Tibial nerve (tissue), 4 donors: ENCODE results near the gene IRS1. TPM values are rescaled to one million over a fixed set of nuclear protein-coding genes. Genes with fewer than 3 reads are reported as not detected.

Experiments used
- DNase-seq, 2 donors: peaks; one replicate each; pipeline ENCODE4 v3.0.0-alpha.2; 2019; ENCODE audit warnings: low spot score in 2 of 2
- H3K27ac ChIP-seq, 4 donors: fragments of 200-600 bp; sonication (generic) in 3 of 4; one replicate each; pipeline ENCODE4 v1.5.1; 2017 to 2019; ENCODE audit warnings: mild to moderate bottlenecking in 1 of 4
- H3K27me3 ChIP-seq, 2 donors: fragments of 200-600 bp; sonication (generic) in 1 of 2; one replicate each; pipeline versions ENCODE4 v1.5.1 to v1.6.0; 2017 to 2019
- H3K36me3 ChIP-seq, 3 donors: fragments of 200-600 bp; sonication (generic); one replicate each; pipeline ENCODE4 v1.5.1; 2018 to 2019
- H3K4me1 ChIP-seq, 4 donors: fragments of 200-600 bp; sonication (generic) in 3 of 4; one replicate each; pipeline ENCODE4 v1.5.1; 2017 to 2019
- H3K4me3 ChIP-seq, 4 donors: fragments of 200-600 bp; sonication (generic) in 3 of 4; one replicate each; pipeline ENCODE4 v1.5.1; 2017 to 2019; ENCODE audit warnings: mild to moderate bottlenecking in 1 of 4, moderate library complexity in 1 of 4
- H3K9me3 ChIP-seq, 4 donors: fragments of 200-600 bp; sonication (generic) in 3 of 4; one replicate each; pipeline ENCODE4 v1.5.1; 2017 to 2019
- CTCF ChIP-seq, 5 experiments: fragments of 200-600 bp in 3 of 5; fragments of 450-650 bp in 2 of 5; sonication (generic) in 3 of 5; IDR thresholded peaks; one replicate each; pipeline ENCODE4 v1.5.1; 2016 to 2019; ENCODE audit warnings: antibody characterized with exemption in 5 of 5, mild to moderate bottlenecking in 3 of 5, moderate library complexity in 2 of 5
- EP300 ChIP-seq, 2 donors: sonication (generic); formaldehyde crosslinking; IDR thresholded peaks; one replicate each; pipeline ENCODE4 v1.6.1; 2017; ENCODE audit warnings: antibody characterized with exemption in 2 of 2, mild to moderate bottlenecking in 1 of 2
- POLR2A ChIP-seq, 2 donors: fragments of 450-650 bp; IDR thresholded peaks; one replicate each; pipeline ENCODE4 v1.6.1; 2017; ENCODE audit warnings: antibody characterized with exemption in 2 of 2, mild to moderate bottlenecking in 2 of 2, moderate library complexity in 2 of 2
- WGBS, 2 donors: methylation state at CpG; one replicate each; pipeline ENCODE4 v1.1.5; 2018; 5-methylcytosine and 5-hydroxymethylcytosine counted together
- total RNA-seq, 4 donors: library from RNA; depleted of rRNA; stranded (reverse); fragments of >200 nt; gene quantifications; one replicate each; pipeline ENCODE4 v1.1.0, GENCODE V29; 2016

Gene IRS1
- total RNA-seq, 4 donors from 2014 or later, result 9.4 to 11.7 (median 11.2) TPM

- H3K9me3 ChIP-seq, result no peaks in the 10 kb centered on the region
- H3K36me3 ChIP-seq, result no peaks in the 10 kb centered on the region
- no peak overlapping the region for H3K27ac ChIP-seq
- no peak for DNase-seq
- TF ChIP-seq EP300 (IDR thresholded peaks at IDR 0.05), result no peak
- no peak for TF ChIP-seq POLR2A (IDR thresholded peaks at IDR 0.05)
- no peak for TF ChIP-seq CTCF (IDR thresholded peaks at IDR 0.05)
- H3K4me1 ChIP-seq, result no peaks in the 10 kb centered on the region
- H3K4me3 ChIP-seq, result no peak overlapping the region
- no peaks in the 10 kb centered on the region for H3K27me3 ChIP-seq
Measured at GRCh38 chr2:226698671-226699070, 100.9 kb downstream of the IRS1 start.

GRCh38 chr2:226694586-226695284, 104.9 kb downstream of the IRS1 start:
- no peaks in the 10 kb centered on the region for H3K27me3 ChIP-seq
- DNase-seq, result no peak
- H3K4me1 ChIP-seq, result peaks cover 0 to 13% (median 0%) of the 10 kb centered on the region in 4 donors
- H3K4me3 ChIP-seq, result no peak overlapping the region
- H3K9me3 ChIP-seq, result no peaks in the 10 kb centered on the region
- no peak for TF ChIP-seq POLR2A (IDR thresholded peaks at IDR 0.05)
- TF ChIP-seq CTCF (IDR thresholded peaks at IDR 0.05), result no peak
- TF ChIP-seq EP300 (IDR thresholded peaks at IDR 0.05), result no peak
- no peak overlapping the region for H3K27ac ChIP-seq
- WGBS, 2 donors, result 84% methylated on average over 4 of the region's 4 CpGs
- no peaks in the 10 kb centered on the region for H3K36me3 ChIP-seq

GRCh38 chr2:226694149-226694548, 105.5 kb downstream of the IRS1 start:
- H3K4me3 ChIP-seq, result no peak overlapping the region
- no peaks in the 10 kb centered on the region for H3K27me3 ChIP-seq
- no peaks in the 10 kb centered on the region for H3K36me3 ChIP-seq
- 68 to 73% methylated on average over 4 of the region's 4 CpGs for WGBS, 2 donors
- H3K27ac ChIP-seq, result no peak overlapping the region
- no peak for TF ChIP-seq EP300 (IDR thresholded peaks at IDR 0.05)
- no peak for TF ChIP-seq POLR2A (IDR thresholded peaks at IDR 0.05)
- no peak for TF ChIP-seq CTCF (IDR thresholded peaks at IDR 0.05)
- DNase-seq, result no peak
- H3K9me3 ChIP-seq, result no peaks in the 10 kb centered on the region
- H3K4me1 ChIP-seq, result peaks cover 0 to 13% (median 0%) of the 10 kb centered on the region in 4 donors

GRCh38 chr2:226693521-226693920, 106.1 kb downstream of the IRS1 start:
- TF ChIP-seq CTCF (IDR thresholded peaks at IDR 0.05), result no peak
- TF ChIP-seq POLR2A (IDR thresholded peaks at IDR 0.05), result no peak
- TF ChIP-seq EP300 (IDR thresholded peaks at IDR 0.05), result no peak
- Histone ChIP-seq H3K4me3 (no peak overlapping the region), H3K9me3 (no peaks in the 10 kb centered on the region), H3K27ac (no peak overlapping the region), H3K4me1 (peaks cover 0 to 13% (median 0%) of the 10 kb centered on the region in 4 donors), H3K36me3 (no peaks in the 10 kb centered on the region), H3K27me3 (no peaks in the 10 kb centered on the region)
- no peak for DNase-seq
- 74 to 75% methylated on average over 4 of the region's 4 CpGs for WGBS, 2 donors

GRCh38 chr2:226692521-226693126, 107.0 kb downstream of the IRS1 start:
- 91 to 92% methylated on average over 9 of the region's 9 CpGs for WGBS, 2 donors
- TF ChIP-seq EP300 (IDR thresholded peaks at IDR 0.05), result no peak
- no peak for TF ChIP-seq POLR2A (IDR thresholded peaks at IDR 0.05)
- no peak for TF ChIP-seq CTCF (IDR thresholded peaks at IDR 0.05)

More at GRCh38 chr2:226692521-226693126, 107.0 kb downstream of the IRS1 start:
- Histone ChIP-seq H3K4me3 (no peak overlapping the region), H3K27me3 (no peaks in the 10 kb centered on the region), H3K27ac (no peak overlapping the region), H3K4me1 (peaks cover 0 to 13% (median 0%) of the 10 kb centered on the region in 4 donors), H3K9me3 (peaks cover 0 to 5% (median 0%) of the 10 kb centered on the region in 4 donors), H3K36me3 (no peaks in the 10 kb centered on the region)
- no peak for DNase-seq
